BLaER1 (cell line): ENCODE measurements around the gene KRTAP5-8.

ENCODE experiments used
- H3K27ac ChIP-seq: shearing (Covaris generic); formaldehyde crosslinking; 2 replicates; pipeline ENCODE4 v1.8.1; 2022
- H3K27me3 ChIP-seq: shearing (Covaris generic); formaldehyde crosslinking; 2 replicates; pipeline ENCODE4 v1.8.1; 2022
- H3K36me3 ChIP-seq: shearing (Covaris generic); formaldehyde crosslinking; 2 replicates; pipeline ENCODE4 v1.8.1; 2022
- H3K4me1 ChIP-seq: shearing (Covaris generic); formaldehyde crosslinking; 2 replicates; pipeline ENCODE4 v1.8.1; 2022
- H3K4me2 ChIP-seq: shearing (Covaris generic); formaldehyde crosslinking; 2 replicates; pipeline ENCODE4 v1.8.1; 2022
- H3K4me3 ChIP-seq: shearing (Covaris generic); formaldehyde crosslinking; 2 replicates; pipeline ENCODE4 v1.8.1; 2022
- H3K9ac ChIP-seq: shearing (Covaris generic); formaldehyde crosslinking; 2 replicates; pipeline ENCODE4 v1.8.1; 2022
- H3K9me3 ChIP-seq: shearing (Covaris generic); formaldehyde crosslinking; 2 replicates; pipeline ENCODE4 v1.8.1; 2022
- H4K20me1 ChIP-seq: shearing (Covaris generic); formaldehyde crosslinking; 2 replicates; pipeline ENCODE4 v1.8.1; 2022
- Cebpa-rat ChIP-seq: shearing (Covaris generic); IDR thresholded peaks from 2 replicates; pipeline ENCODE4 v1.8.1; 2022

KRTAP5-8 gene

GRCh38 chr11:71542879-71543777 is 5.3 kb downstream of the KRTAP5-8 start:
- H4K20me1 ChIP-seq = no peaks in the 10 kb centered on the region
- peak overlapping the region; percentile 92 for H3K4me2 ChIP-seq

DNA sequence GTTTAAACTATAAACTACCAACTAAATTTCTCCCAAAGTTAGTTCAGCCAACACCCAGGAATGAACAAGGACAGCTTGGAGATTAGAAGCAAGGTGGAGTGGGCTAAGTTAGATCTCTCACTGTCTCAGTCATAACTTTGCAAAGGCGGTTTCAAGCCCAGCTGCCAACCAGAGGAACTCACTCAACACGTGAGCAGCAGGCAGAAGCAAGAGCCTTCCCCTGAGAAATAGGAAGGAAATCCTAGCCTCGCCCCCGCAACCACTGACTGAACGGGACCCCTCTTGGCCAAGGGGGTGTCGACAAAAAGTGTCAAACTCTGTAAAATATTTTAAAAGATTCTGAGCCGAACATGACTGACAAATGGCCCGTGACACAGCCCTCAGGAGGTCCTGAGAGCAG is 6.0 kb downstream of the KRTAP5-8 start:
- Histone ChIP-seq H3K4me1 (peaks cover 73% of the 10 kb centered on the region), H3K27me3 (no peaks in the 10 kb centered on the region), H3K36me3 (no peaks in the 10 kb centered on the region), H3K27ac (peak overlapping the region; percentile 81), H3K4me3 (peak overlapping the region; percentile 38), H3K9me3 (peaks cover 41% of the 10 kb centered on the region), H4K20me1 (no peaks in the 10 kb centered on the region), H3K4me2 (peak overlapping the region; percentile 92), H3K9ac (peak overlapping the region; percentile 69; the same call in 1 of the 2 replicates)
- TF ChIP-seq Cebpa-rat = no peak

More at GRCh38 chr11:71542879-71543777, 5.3 kb downstream of the KRTAP5-8 start:
- Histone ChIP-seq H3K27ac (peak overlapping the region; percentile 81), H3K4me3 (peak overlapping the region; percentile 38), H3K9me3 (peaks cover 41% of the 10 kb centered on the region), H3K4me1 (peaks cover 73% of the 10 kb centered on the region), H3K9ac (peak overlapping the region; percentile 69), H3K36me3 (no peaks in the 10 kb centered on the region), H3K27me3 (no peaks in the 10 kb centered on the region)
- TF ChIP-seq Cebpa-rat = no peak

GRCh38 chr11:71544525-71545214 is 6.8 kb downstream of the KRTAP5-8 start:
- Histone ChIP-seq H4K20me1 (no peaks in the 10 kb centered on the region), H3K27ac (peak overlapping the region; percentile 81), H3K27me3 (no peaks in the 10 kb centered on the region), H3K4me2 (peak overlapping the region; percentile 92), H3K9ac (no peak overlapping the region), H3K4me3 (no peak overlapping the region), H3K4me1 (peaks cover 77% of the 10 kb centered on the region), H3K9me3 (peaks cover 40% of the 10 kb centered on the region), H3K36me3 (no peaks in the 10 kb centered on the region)
- no peak for TF ChIP-seq Cebpa-rat

- Histone ChIP-seq H3K36me3 (no peaks in the 10 kb centered on the region), H3K4me3 (no peak overlapping the region), H3K4me2 (peak overlapping the region; percentile 92), H3K9ac (no peak overlapping the region), H3K27ac (peak overlapping the region; percentile 38; the same call in 1 of the 2 replicates), H3K27me3 (no peaks in the 10 kb centered on the region), H3K4me1 (peaks cover 77% of the 10 kb centered on the region), H3K9me3 (peaks cover 31% of the 10 kb centered on the region), H4K20me1 (no peaks in the 10 kb centered on the region)
- no peak for TF ChIP-seq Cebpa-rat
Measured at GRCh38 chr11:71545405-71545966, 7.7 kb downstream of the KRTAP5-8 start.

GRCh38 chr11:71548120-71548519 is 10.3 kb downstream of the KRTAP5-8 start, which contains the start of gene KRTAP5-9:
Gene KRTAP5-9, plus strand, starts transcription at chr11:71548420. Its CDS starts 238 bp downstream, at chr11:71548658.
- no peaks in the 10 kb centered on the region for H3K36me3 ChIP-seq
- no peak within 1 kb of the TSS for H3K4me3 ChIP-seq
- H3K9ac ChIP-seq = no peak within 1 kb of the TSS
- H4K20me1 ChIP-seq = no peaks in the 10 kb centered on the region
- H3K4me2 ChIP-seq = peak within 1 kb of the TSS; percentile 69
- no peaks in the 10 kb centered on the region for H3K27me3 ChIP-seq
- no peak for TF ChIP-seq Cebpa-rat
- peaks cover 16% of the 10 kb centered on the region for H3K9me3 ChIP-seq
- H3K27ac ChIP-seq = no peak within 1 kb of the TSS
- H3K4me1 ChIP-seq = peaks cover 62% of the 10 kb centered on the region

- no peak for TF ChIP-seq Cebpa-rat
- Histone ChIP-seq H3K27ac (no peak overlapping the region), H4K20me1 (no peaks in the 10 kb centered on the region)
Measured at GRCh38 chr11:71548716-71549151, 10.9 kb downstream of the KRTAP5-8 start.

DNA sequence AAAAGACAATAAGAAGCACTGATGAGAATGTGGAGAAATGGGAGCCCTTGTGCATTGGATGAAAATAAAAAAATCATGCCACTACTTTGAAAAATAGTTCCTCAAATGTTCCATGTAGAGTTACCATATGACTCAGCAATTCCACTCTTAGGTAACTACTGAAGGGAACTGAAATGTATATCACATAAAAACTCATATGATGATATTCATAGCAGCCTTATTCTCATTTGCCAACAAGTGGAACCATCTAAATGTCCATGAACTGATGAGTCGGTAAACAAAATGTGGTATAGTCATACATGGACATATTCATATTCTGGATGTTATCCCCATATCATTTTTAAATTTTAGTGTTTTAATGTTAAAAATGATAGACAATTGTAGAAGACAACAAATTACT is 13.9 kb downstream of the KRTAP5-8 start:
- Histone ChIP-seq H3K4me2 (no peak overlapping the region), H4K20me1 (no peaks in the 10 kb centered on the region), H3K4me3 (no peak overlapping the region), H3K4me1 (peaks cover 29% of the 10 kb centered on the region), H3K27ac (no peak overlapping the region), H3K27me3 (no peaks in the 10 kb centered on the region), H3K9ac (no peak overlapping the region), H3K9me3 (0 out of 2 replicates have a peak, but pooled peaks cover 2% of the 10 kb centered on the region), H3K36me3 (no peaks in the 10 kb centered on the region)
- no peak for TF ChIP-seq Cebpa-rat

More at GRCh38 chr11:71548716-71549151, 10.9 kb downstream of the KRTAP5-8 start:
- no peak overlapping the region for H3K9ac ChIP-seq
- H3K4me1 ChIP-seq = peaks cover 56% of the 10 kb centered on the region
- H3K4me2 ChIP-seq = peak overlapping the region; percentile 69
- H3K4me3 ChIP-seq = no peak overlapping the region
- H3K9me3 ChIP-seq = peaks cover 16% of the 10 kb centered on the region
- H3K36me3 ChIP-seq = no peaks in the 10 kb centered on the region
- no peaks in the 10 kb centered on the region for H3K27me3 ChIP-seq

GRCh38 chr11:71554996-71555395 is 17.2 kb downstream of the KRTAP5-8 start:
- Histone ChIP-seq H3K9me3 (no peaks in the 10 kb centered on the region), H3K9ac (no peak overlapping the region), H3K27ac (no peak overlapping the region), H3K4me3 (no peak overlapping the region), H3K4me1 (0 out of 2 replicates have a peak, but pooled peaks cover 4% of the 10 kb centered on the region), H3K36me3 (no peaks in the 10 kb centered on the region), H3K4me2 (no peak overlapping the region), H3K27me3 (no peaks in the 10 kb centered on the region), H4K20me1 (no peaks in the 10 kb centered on the region)
- no peak for TF ChIP-seq Cebpa-rat

DNA sequence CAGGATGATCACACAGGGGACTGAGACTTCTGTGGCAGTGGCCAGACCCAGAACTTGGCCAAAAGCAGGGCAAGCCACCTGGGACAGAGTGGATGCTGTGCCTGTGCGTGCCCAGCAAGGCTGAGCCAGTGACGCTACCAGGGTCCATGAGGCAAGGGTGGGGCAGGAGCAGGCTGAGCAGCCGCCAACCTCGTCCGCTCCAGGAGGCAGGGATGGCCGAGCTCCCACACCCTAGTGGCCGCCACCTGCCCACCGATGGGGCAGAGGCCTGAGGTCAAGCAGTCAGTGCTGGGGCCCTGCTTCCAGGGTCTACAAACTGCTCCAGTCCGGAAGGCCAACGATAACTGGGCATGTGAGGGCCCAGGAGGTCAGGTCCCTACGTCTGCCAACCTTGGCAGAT is 17.7 kb downstream of the KRTAP5-8 start:
- H3K4me3 ChIP-seq = no peak overlapping the region
- no peaks in the 10 kb centered on the region for H3K27me3 ChIP-seq
- no peak for TF ChIP-seq Cebpa-rat
- no peaks in the 10 kb centered on the region for H3K36me3 ChIP-seq
- H3K4me1 ChIP-seq = 0 out of 2 replicates have a peak, but pooled peaks cover 4% of the 10 kb centered on the region
- H3K9ac ChIP-seq = no peak overlapping the region
- no peaks in the 10 kb centered on the region for H4K20me1 ChIP-seq
- no peak overlapping the region for H3K27ac ChIP-seq
- H3K4me2 ChIP-seq = no peak overlapping the region
- H3K9me3 ChIP-seq = no peaks in the 10 kb centered on the region
